Measurements from ENCODE around the gene TRIM7. TPM values are rescaled to one million over a fixed set of nuclear protein-coding genes. Genes with fewer than 3 reads are reported as not detected.

TRIM7 gene
- total and polyA plus RNA-seq, 9 of the 15 experiments (the other 6 are each of a cell fraction or from before 2014, with no cell fraction given) = 2.6 to 14.9 (median 8.9) TPM

DNA sequence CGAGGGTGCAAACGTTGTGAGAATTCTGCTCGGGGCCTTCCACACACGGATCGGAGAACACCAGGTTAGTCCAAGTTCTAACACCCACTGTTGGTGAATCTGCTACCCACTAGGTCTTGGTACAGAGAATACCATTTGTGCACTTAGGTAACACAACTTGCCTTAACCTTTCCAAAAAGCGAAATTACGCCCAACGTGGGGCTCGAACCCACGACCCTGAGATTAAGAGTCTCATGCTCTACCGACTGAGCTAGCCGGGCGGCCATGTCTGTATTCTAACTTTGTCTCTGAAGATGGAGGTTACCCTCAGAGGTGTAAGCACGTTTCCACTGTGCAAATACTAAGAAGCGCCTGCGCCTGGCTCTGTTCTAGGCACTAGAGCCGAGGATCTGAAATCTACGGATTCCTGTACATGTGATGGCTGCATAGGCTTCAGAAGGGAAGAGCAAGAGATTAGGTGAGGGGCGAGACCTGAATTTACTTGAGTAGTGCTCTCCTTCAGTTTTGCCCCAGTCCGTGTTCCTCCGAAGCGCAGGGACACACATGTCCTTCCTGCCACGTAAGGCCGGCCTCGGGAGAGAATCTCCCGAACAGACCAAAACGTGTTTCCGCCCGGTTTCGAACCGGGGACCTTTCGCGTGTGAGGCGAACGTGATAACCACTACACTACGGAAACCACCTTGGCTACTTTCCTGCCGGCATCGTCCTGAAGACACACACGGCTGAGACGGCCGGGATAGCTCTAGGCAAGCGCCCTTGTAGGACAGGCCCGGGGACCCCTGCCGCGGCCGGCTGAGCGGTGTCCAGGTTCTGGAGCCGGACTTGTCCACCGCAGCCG is 17.0 kb upstream of the TRIM7 start (continued):
- TF ChIP-seq, protein P1, sequence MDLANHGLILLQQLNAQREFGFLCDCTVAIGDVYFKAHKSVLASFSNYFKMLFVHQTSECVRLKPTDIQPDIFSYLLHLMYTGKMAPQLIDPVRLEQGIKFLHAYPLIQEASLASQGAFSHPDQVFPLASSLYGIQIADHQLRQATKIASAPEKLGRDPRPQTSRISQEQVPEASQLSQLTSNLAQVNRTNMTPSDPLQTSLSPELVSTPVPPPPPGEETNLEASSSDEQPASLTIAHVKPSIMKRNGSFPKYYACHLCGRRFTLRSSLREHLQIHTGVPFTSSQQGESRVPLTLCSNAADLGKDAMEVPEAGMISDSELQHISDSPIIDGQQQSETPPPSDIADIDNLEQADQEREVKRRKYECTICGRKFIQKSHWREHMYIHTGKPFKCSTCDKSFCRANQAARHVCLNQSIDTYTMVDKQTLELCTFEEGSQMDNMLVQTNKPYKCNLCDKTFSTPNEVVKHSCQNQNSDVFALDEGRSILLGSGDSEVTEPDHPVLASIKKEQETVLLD (IDR thresholded peaks at IDR 0.05) = peak; percentile 26; the same call in 1 of the 2 replicates
- TF ChIP-seq ZNF695 (CRISPR knock-in tag; IDR thresholded peaks at IDR 0.05) (no peak), PTBP1 (IDR thresholded peaks at IDR 0.05; ENCODE audit: low read depth, low read length) (0 out of 2 replicates have a peak, but pooled peaks have one; percentile 59), ZBTB1 (CRISPR knock-in tag; IDR thresholded peaks at IDR 0.05; ENCODE audit: borderline replicate concordance, low read depth) (peak; percentile 58; the same call in 1 of the 2 replicates), EP400 (IDR thresholded peaks at IDR 0.05) (peak; percentile 88), ZNF12 (CRISPR knock-in tag; IDR thresholded peaks at IDR 0.05) (0 out of 2 replicates have a peak, but pooled peaks have one; percentile 41), PHB (CRISPR knock-in tag; IDR thresholded peaks at IDR 0.05) (no peak), L3MBTL2 (IDR thresholded peaks at IDR 0.05) (peak; percentile 88; the same call in 1 of the 2 replicates), TAL1 (IDR thresholded peaks at IDR 0.05) (0 out of 2 replicates have a peak, but pooled peaks have one; percentile 17), RBM39 (optimal IDR thresholded peaks at IDR 0.05; ENCODE audit: low read depth, low read length) (peak; percentile 15), ELF2 (CRISPR knock-in tag; IDR thresholded peaks at IDR 0.05) (no peak), MECOM (CRISPR knock-in tag; IDR thresholded peaks at IDR 0.05) (no peak), ETV5 (CRISPR knock-in tag; IDR thresholded peaks at IDR 0.05; ENCODE audit: low read depth) (peak; percentile 57; the same call in 1 of the 2 replicates), MIER1 (IDR thresholded peaks at IDR 0.05; ENCODE audit: low read depth) (no peak; the same call in 1 of the 2 replicates), BRF1 (IDR thresholded peaks at IDR 0.05; ENCODE audit: borderline replicate concordance, extremely low read depth, insufficient read length) (peak; percentile 87)
- TF ChIP-seq, protein P2, sequence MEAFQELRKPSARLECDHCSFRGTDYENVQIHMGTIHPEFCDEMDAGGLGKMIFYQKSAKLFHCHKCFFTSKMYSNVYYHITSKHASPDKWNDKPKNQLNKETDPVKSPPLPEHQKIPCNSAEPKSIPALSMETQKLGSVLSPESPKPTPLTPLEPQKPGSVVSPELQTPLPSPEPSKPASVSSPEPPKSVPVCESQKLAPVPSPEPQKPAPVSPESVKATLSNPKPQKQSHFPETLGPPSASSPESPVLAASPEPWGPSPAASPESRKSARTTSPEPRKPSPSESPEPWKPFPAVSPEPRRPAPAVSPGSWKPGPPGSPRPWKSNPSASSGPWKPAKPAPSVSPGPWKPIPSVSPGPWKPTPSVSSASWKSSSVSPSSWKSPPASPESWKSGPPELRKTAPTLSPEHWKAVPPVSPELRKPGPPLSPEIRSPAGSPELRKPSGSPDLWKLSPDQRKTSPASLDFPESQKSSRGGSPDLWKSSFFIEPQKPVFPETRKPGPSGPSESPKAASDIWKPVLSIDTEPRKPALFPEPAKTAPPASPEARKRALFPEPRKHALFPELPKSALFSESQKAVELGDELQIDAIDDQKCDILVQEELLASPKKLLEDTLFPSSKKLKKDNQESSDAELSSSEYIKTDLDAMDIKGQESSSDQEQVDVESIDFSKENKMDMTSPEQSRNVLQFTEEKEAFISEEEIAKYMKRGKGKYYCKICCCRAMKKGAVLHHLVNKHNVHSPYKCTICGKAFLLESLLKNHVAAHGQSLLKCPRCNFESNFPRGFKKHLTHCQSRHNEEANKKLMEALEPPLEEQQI (IDR thresholded peaks at IDR 0.05) = 0 out of 2 replicates have a peak, but pooled peaks have one; percentile 78
- TF ChIP-seq, protein P3, sequence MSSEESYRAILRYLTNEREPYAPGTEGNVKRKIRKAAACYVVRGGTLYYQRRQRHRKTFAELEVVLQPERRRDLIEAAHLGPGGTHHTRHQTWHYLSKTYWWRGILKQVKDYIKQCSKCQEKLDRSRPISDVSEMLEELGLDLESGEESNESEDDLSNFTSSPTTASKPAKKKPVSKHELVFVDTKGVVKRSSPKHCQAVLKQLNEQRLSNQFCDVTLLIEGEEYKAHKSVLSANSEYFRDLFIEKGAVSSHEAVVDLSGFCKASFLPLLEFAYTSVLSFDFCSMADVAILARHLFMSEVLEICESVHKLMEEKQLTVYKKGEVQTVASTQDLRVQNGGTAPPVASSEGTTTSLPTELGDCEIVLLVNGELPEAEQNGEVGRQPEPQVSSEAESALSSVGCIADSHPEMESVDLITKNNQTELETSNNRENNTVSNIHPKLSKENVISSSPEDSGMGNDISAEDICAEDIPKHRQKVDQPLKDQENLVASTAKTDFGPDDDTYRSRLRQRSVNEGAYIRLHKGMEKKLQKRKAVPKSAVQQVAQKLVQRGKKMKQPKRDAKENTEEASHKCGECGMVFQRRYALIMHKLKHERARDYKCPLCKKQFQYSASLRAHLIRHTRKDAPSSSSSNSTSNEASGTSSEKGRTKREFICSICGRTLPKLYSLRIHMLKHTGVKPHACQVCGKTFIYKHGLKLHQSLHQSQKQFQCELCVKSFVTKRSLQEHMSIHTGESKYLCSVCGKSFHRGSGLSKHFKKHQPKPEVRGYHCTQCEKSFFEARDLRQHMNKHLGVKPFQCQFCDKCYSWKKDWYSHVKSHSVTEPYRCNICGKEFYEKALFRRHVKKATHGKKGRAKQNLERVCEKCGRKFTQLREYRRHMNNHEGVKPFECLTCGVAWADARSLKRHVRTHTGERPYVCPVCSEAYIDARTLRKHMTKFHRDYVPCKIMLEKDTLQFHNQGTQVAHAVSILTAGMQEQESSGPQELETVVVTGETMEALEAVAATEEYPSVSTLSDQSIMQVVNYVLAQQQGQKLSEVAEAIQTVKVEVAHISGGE (CRISPR knock-in tag; IDR thresholded peaks at IDR 0.05) = peak in 2 of 3 experiments; percentile 42 to 54; a peak in 2 of 6 replicates
- TF ChIP-seq, protein P4, sequence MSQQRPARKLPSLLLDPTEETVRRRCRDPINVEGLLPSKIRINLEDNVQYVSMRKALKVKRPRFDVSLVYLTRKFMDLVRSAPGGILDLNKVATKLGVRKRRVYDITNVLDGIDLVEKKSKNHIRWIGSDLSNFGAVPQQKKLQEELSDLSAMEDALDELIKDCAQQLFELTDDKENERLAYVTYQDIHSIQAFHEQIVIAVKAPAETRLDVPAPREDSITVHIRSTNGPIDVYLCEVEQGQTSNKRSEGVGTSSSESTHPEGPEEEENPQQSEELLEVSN (IDR thresholded peaks at IDR 0.05; ENCODE audit: borderline replicate concordance in 1 of 2, extremely low read depth in 1 of 2, insufficient read depth in 1 of 2, insufficient read length in 1 of 2, low read depth in 1 of 2, low read length in 1 of 2, poor library complexity in 1 of 2, severe bottlenecking in 1 of 2) = peak in 1 of 2 experiments; percentile 36
